PC-9 (cell line): ENCODE results near the gene UBQLN1.

Experiments
- CTCF ChIP-seq: fragments of 200-600 bp; sonication (generic); conservative IDR thresholded peaks from 2 replicates; pipeline ENCODE4 v1.6.1; 2017; ENCODE audit warnings: mixed run types, antibody characterized with exemption, mild to moderate bottlenecking, moderate library complexity
- EZH2 ChIP-seq: fragments of 200-600 bp; sonication (generic); IDR thresholded peaks from 2 replicates; pipeline ENCODE4 v1.8.0; 2017; ENCODE audit warnings: antibody characterized with exemption, low read depth

GRCh38 chr9:83652433-83652832 lies 55.3 kb downstream of the UBQLN1 start:
- TF ChIP-seq CTCF (no peak), EZH2 (no peak)
